Measurements from ENCODE around the gene SZT2. TPM values are rescaled to one million over a fixed set of nuclear protein-coding genes. Genes with fewer than 3 reads are reported as not detected.

The SZT2 gene
- total and polyA plus RNA-seq, 2 of the 4 experiments (the other 2 are of a cell fraction): 9.5 to 14.3 TPM

- no peak overlapping the region for H4K91ac ChIP-seq (ENCODE audit: insufficient read depth, low read depth, low read length)
- H2AFZ ChIP-seq (replicated peaks; ENCODE audit: low read length, poor library complexity): no peak overlapping the region
- ATAC-seq (ENCODE audit: low read depth) (no peak), DNase-seq (no peak)
- H3K9me1 ChIP-seq (ENCODE audit: insufficient read depth, low read length): peaks cover 5% of the 10 kb centered on the region; the same call in 1 of the 2 replicates
- H2BK15ac ChIP-seq (ENCODE audit: low read depth, low read length): no peak overlapping the region
- H3K14ac ChIP-seq (replicated peaks; ENCODE audit: low read depth, low read length): no peak overlapping the region
- H3K4me3 ChIP-seq (ENCODE audit: insufficient read depth, low read depth, low read length): no peak overlapping the region
- no peak overlapping the region for H3K27ac ChIP-seq (ENCODE audit: insufficient read depth, low read length)
- in situ Hi-C loops (cut with MboI; ENCODE audit: low sequenced_read_pairs) (no loop called here), intact Hi-C loops (cut with micrococcal nuclease) (no loop called here), dilution Hi-C loops (cut with HindIII; ENCODE audit: low sequenced_read_pairs, unreplicated experiment) (no loop called here)
- ChIA-PET CTCF (no interaction called here), POLR2A (ENCODE audit: unreplicated experiment) (no interaction called here)
- no peak for TF ChIP-seq NFE2L2 (IDR thresholded peaks at IDR 0.05; ENCODE audit: low read depth, low read length)
- H2BK120ac ChIP-seq (ENCODE audit: low read depth, low read length): no peak overlapping the region
- H3K36me3 ChIP-seq (ENCODE audit: control insufficient read depth, insufficient read depth, low read length): peaks cover 75% of the 10 kb centered on the region
- WGBS, 2 experiments (ENCODE audit: extremely low coverage in 2 of 2, insufficient read length in 1 of 2): 100% methylated on average over 2 of the region's 7 CpGs; no CpG with 5 or more reads in 1 of the 2 experiments
- H2AK9ac ChIP-seq (replicated peaks; ENCODE audit: low read depth, low read length, poor library complexity): no peak overlapping the region
- H3K9ac ChIP-seq (ENCODE audit: low read depth, low read length): no peak overlapping the region
- H2BK20ac ChIP-seq (ENCODE audit: low read depth, low read length): no peak overlapping the region
- no peak overlapping the region for H3K56ac ChIP-seq (ENCODE audit: extremely low read depth, insufficient read depth, low read length)
- no TSS peak for BruUV-seq (replicated peaks)
- H3K23ac ChIP-seq (ENCODE audit: low read depth, low read length): no peak overlapping the region
- peaks cover 2% of the 10 kb centered on the region; the same call in 1 of the 2 replicates for H3K4me1 ChIP-seq (ENCODE audit: control insufficient read depth, insufficient read depth, low read length)
- no peaks in the 10 kb centered on the region for H4K20me1 ChIP-seq (ENCODE audit: insufficient read depth, low read length)
- no peak overlapping the region for H2BK5ac ChIP-seq (ENCODE audit: low read depth, low read length, poor library complexity, severe bottlenecking)
- H2AK5ac ChIP-seq (ENCODE audit: low read depth, low read length): no peak overlapping the region
- no peak overlapping the region for H4K8ac ChIP-seq (ENCODE audit: low read depth in 2 of 2, low read length in 2 of 2)
- H3K27me3 ChIP-seq (ENCODE audit: control insufficient read depth, insufficient read depth, low read length): no peaks in the 10 kb centered on the region
- no peaks in the 10 kb centered on the region for H3K79me1 ChIP-seq (ENCODE audit: low read depth in 1 of 2, low read length in 2 of 2)
- H3K9me3 ChIP-seq (ENCODE audit: control insufficient read depth, insufficient read depth, low read length): no peaks in the 10 kb centered on the region
- H4K5ac ChIP-seq (ENCODE audit: low read depth, low read length): no peak overlapping the region
- H3K4me2 ChIP-seq (ENCODE audit: low read depth, low read length): no peak overlapping the region
- no peak overlapping the region for H3K18ac ChIP-seq (ENCODE audit: low read depth, low read length)
- no peak overlapping the region for H3K4ac ChIP-seq (ENCODE audit: low read depth, low read length)
Measured at GRCh38 chr1:43434256-43434655, 44.6 kb downstream of the SZT2 start.
